Neural cell (in vitro differentiated cells): ENCODE measurements around the gene TMOD2.

ENCODE experiments used
- EZH2 ChIP-seq: fragments of 200-600, 300-800 bp; shearing (Covaris generic), sonication (generic); IDR thresholded peaks from 2 replicates; pipeline ENCODE4 v1.6.1; 2014; ENCODE audit warnings: antibody characterized with exemption, low read length, borderline replicate concordance, mild to moderate bottlenecking; ENCODE audit not compliant: insufficient read depth, poor library complexity, severe bottlenecking
- POLR2AphosphoS5 ChIP-seq: IDR thresholded peaks from 2 replicates; pipeline ENCODE4 v1.6.1; 2012
- RAD21 ChIP-seq: fragments of 450-650 bp; conservative IDR thresholded peaks from 2 replicates; pipeline ENCODE4 v1.6.1; 2014; ENCODE audit warnings: antibody characterized with exemption, mild to moderate bottlenecking, moderate library complexity
- TAF1 ChIP-seq: IDR thresholded peaks from 2 replicates; pipeline ENCODE4 v1.6.1; 2012; ENCODE audit warnings: low read depth
- TF ChIP-seq, protein P1 (sequence below): IDR thresholded peaks from 2 replicates; pipeline ENCODE4 v1.6.1; 2012; ENCODE audit warnings: borderline replicate concordance
- TF ChIP-seq, protein P2 (sequence below): fragments of 450-650 bp; IDR thresholded peaks from 2 replicates; pipeline ENCODE4 v1.5.1; 2014; ENCODE audit warnings: antibody characterized with exemption, mild to moderate bottlenecking, moderate library complexity; ENCODE audit not compliant: poor library complexity, severe bottlenecking

DNA sequence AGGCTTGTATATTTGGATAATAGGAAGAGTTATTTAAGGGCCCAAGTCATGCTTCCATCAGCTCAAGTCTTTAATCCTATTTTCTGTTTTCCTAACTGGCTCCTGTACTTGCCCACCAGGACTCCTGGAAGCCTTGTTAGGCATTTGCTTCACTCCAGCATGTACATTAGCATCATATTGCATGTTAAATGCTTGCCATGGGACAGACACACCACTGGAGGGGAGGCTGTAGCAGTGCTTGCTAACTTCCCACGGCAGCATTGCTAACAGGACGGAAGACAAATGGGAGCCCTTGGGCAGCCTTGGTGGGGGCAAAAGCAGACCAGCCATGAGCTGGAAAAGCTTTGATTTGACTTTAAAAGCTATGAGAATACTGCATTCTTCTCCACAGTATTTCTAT is 6.1 kb downstream of the TMOD2 start:
- TF ChIP-seq, protein P1, sequence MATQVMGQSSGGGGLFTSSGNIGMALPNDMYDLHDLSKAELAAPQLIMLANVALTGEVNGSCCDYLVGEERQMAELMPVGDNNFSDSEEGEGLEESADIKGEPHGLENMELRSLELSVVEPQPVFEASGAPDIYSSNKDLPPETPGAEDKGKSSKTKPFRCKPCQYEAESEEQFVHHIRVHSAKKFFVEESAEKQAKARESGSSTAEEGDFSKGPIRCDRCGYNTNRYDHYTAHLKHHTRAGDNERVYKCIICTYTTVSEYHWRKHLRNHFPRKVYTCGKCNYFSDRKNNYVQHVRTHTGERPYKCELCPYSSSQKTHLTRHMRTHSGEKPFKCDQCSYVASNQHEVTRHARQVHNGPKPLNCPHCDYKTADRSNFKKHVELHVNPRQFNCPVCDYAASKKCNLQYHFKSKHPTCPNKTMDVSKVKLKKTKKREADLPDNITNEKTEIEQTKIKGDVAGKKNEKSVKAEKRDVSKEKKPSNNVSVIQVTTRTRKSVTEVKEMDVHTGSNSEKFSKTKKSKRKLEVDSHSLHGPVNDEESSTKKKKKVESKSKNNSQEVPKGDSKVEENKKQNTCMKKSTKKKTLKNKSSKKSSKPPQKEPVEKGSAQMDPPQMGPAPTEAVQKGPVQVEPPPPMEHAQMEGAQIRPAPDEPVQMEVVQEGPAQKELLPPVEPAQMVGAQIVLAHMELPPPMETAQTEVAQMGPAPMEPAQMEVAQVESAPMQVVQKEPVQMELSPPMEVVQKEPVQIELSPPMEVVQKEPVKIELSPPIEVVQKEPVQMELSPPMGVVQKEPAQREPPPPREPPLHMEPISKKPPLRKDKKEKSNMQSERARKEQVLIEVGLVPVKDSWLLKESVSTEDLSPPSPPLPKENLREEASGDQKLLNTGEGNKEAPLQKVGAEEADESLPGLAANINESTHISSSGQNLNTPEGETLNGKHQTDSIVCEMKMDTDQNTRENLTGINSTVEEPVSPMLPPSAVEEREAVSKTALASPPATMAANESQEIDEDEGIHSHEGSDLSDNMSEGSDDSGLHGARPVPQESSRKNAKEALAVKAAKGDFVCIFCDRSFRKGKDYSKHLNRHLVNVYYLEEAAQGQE, result no peak
- TF ChIP-seq, protein P2, sequence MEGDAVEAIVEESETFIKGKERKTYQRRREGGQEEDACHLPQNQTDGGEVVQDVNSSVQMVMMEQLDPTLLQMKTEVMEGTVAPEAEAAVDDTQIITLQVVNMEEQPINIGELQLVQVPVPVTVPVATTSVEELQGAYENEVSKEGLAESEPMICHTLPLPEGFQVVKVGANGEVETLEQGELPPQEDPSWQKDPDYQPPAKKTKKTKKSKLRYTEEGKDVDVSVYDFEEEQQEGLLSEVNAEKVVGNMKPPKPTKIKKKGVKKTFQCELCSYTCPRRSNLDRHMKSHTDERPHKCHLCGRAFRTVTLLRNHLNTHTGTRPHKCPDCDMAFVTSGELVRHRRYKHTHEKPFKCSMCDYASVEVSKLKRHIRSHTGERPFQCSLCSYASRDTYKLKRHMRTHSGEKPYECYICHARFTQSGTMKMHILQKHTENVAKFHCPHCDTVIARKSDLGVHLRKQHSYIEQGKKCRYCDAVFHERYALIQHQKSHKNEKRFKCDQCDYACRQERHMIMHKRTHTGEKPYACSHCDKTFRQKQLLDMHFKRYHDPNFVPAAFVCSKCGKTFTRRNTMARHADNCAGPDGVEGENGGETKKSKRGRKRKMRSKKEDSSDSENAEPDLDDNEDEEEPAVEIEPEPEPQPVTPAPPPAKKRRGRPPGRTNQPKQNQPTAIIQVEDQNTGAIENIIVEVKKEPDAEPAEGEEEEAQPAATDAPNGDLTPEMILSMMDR, result no peak
- no peak for TF ChIP-seq POLR2AphosphoS5
- no peak for TF ChIP-seq EZH2
- TF ChIP-seq TAF1, result no peak
- TF ChIP-seq RAD21, result no peak
